Measurements from ENCODE around the gene ATAD5.
"Not testable (repeated sequence)": the region's sequence is repeated elsewhere in the genome, so short reads cannot be mapped to it uniquely, and the experiment has no call there.

ATAD5 gene

GRCh38 chr17:30908717-30909420 is 77.1 kb downstream of the ATAD5 start:
- Histone ChIP-seq H3K36me3 (peaks cover 4% of the 10 kb centered on the region), H3K9me3 (ENCODE audit: severe bottlenecking) (no peaks in the 10 kb centered on the region), H3K4me3 (ENCODE audit: low read depth, low read length) (no peak overlapping the region), H3K27ac (no peak overlapping the region), H3K27me3 (ENCODE audit: insufficient read depth, low read depth, severe bottlenecking) (no peaks in the 10 kb centered on the region)
- TF ChIP-seq, protein P1, sequence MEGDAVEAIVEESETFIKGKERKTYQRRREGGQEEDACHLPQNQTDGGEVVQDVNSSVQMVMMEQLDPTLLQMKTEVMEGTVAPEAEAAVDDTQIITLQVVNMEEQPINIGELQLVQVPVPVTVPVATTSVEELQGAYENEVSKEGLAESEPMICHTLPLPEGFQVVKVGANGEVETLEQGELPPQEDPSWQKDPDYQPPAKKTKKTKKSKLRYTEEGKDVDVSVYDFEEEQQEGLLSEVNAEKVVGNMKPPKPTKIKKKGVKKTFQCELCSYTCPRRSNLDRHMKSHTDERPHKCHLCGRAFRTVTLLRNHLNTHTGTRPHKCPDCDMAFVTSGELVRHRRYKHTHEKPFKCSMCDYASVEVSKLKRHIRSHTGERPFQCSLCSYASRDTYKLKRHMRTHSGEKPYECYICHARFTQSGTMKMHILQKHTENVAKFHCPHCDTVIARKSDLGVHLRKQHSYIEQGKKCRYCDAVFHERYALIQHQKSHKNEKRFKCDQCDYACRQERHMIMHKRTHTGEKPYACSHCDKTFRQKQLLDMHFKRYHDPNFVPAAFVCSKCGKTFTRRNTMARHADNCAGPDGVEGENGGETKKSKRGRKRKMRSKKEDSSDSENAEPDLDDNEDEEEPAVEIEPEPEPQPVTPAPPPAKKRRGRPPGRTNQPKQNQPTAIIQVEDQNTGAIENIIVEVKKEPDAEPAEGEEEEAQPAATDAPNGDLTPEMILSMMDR (IDR thresholded peaks at IDR 0.05; ENCODE audit: low read depth, low read length), result no peak
- no peak for DNase-seq

DNA sequence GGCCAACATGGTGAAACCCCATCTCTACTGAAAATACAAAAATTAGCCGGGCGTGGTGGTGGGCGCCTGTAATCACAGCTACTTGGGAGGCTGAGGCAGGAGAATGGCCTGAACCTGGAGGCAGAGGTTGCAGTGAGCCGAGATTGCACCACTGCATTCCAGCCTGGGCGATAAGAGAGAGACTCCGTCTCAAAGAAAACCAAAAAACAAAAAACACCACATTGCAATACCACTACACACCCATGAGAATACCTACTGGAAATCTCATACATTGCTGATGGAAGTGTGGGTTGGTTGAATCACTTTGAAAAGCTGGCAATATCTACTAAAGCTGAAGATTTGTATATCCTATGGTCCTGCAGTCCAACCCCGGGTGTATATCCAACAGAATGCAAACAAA is 78.4 kb downstream of the ATAD5 start:
- DNase-seq; H3K27me3 ChIP-seq (ENCODE audit: insufficient read depth, low read depth, severe bottlenecking); H3K4me3 ChIP-seq (ENCODE audit: low read depth, low read length); H3K27ac ChIP-seq; H3K9me3 ChIP-seq (ENCODE audit: severe bottlenecking); H3K36me3 ChIP-seq: not testable (repeated sequence)

- H3K36me3 ChIP-seq, result no peaks in the 10 kb centered on the region
- no peak for DNase-seq
- H3K27me3 ChIP-seq (ENCODE audit: insufficient read depth, low read depth, severe bottlenecking), result no peaks in the 10 kb centered on the region
- no peak overlapping the region for H3K27ac ChIP-seq
- TF ChIP-seq, protein P1 (IDR thresholded peaks at IDR 0.05; ENCODE audit: low read depth, low read length), result no peak
- H3K9me3 ChIP-seq (ENCODE audit: severe bottlenecking), result no peaks in the 10 kb centered on the region
- H3K4me3 ChIP-seq (ENCODE audit: low read depth, low read length), result no peak overlapping the region
These were observed 82.2 kb downstream of the ATAD5 start for GRCh38 chr17:30913955-30914354.

DNA sequence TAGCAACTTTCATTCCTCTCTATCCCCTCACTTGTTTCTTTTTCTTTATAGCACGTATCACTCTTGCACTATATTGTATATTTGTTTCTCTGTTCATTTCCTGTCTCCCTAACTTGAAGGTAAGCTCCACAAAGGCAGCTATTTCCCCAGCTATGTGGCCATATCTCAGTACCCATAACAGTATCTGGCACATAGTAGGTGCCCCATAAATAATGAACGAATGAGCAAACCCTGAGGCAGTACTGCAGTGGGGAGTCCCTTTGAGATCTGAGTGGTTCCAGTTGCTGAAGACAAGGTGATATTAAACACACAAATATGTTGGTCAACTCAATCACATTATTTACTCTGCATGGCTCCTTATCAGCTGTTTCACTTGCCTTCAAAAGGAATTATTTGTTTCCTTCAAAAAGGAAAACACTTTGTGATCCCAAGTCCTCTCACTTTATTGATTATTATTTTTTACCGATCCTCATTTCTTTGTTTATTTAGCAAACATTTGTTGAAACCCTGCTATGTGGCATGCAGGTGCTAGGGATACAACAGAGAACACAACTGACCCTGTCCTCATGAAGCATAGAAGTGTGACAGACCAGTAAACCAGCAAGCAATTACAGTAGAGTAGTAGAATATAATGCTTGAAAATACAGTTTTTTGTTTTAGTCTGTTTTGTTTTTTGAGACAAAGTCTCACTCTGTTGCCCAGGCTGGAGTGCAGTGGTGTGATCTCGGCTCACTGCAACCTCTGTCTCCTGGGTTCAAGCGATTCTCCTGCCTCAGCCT is 84.3 kb downstream of the ATAD5 start:
- Histone ChIP-seq H3K9me3 (ENCODE audit: severe bottlenecking) (no peaks in the 10 kb centered on the region), H3K27ac (no peak overlapping the region), H3K27me3 (ENCODE audit: insufficient read depth, low read depth, severe bottlenecking) (no peaks in the 10 kb centered on the region), H3K4me3 (ENCODE audit: low read depth, low read length) (no peak overlapping the region), H3K36me3 (no peaks in the 10 kb centered on the region)
- no peak for DNase-seq
- TF ChIP-seq, protein P1 (IDR thresholded peaks at IDR 0.05; ENCODE audit: low read depth, low read length), result no peak

GRCh38 chr17:30917050-30917449 is 85.3 kb downstream of the ATAD5 start:
- TF ChIP-seq, protein P1 (IDR thresholded peaks at IDR 0.05; ENCODE audit: low read depth, low read length), result no peak

DNA sequence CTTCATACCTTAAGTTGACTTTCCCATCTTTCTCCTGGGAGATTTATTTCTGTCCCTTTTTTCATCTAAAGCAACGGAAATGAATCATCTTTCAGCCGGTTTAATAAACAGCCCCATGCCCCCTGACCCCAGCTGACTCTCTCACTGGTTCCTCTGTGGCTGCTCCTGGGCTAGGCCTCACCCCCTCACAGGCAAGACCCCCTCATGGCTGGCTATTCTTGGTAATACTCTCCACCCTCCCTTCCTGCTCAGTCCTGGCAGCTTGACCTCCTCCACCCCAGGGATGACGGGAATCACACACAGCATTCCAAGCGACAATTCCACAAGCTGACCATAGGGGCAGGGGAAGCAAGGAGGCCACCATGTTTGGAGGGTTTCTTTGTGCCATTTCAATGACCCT is 88.5 kb downstream of the ATAD5 start:
- TF ChIP-seq, protein P1 (IDR thresholded peaks at IDR 0.05; ENCODE audit: low read depth, low read length), result 0 out of 2 replicates have a peak, but pooled peaks have one; percentile 21
- DNase-seq, result no peak
- Histone ChIP-seq H3K27ac (no peak overlapping the region), H3K4me3 (ENCODE audit: low read depth, low read length) (no peak overlapping the region), H3K36me3 (no peaks in the 10 kb centered on the region), H3K9me3 (ENCODE audit: severe bottlenecking) (no peaks in the 10 kb centered on the region), H3K27me3 (ENCODE audit: insufficient read depth, low read depth, severe bottlenecking) (peaks cover 12% of the 10 kb centered on the region)

More at GRCh38 chr17:30917050-30917449, 85.3 kb downstream of the ATAD5 start:
- Histone ChIP-seq H3K36me3 (no peaks in the 10 kb centered on the region), H3K4me3 (ENCODE audit: low read depth, low read length) (no peak overlapping the region), H3K27ac (no peak overlapping the region), H3K9me3 (ENCODE audit: severe bottlenecking) (no peaks in the 10 kb centered on the region), H3K27me3 (ENCODE audit: insufficient read depth, low read depth, severe bottlenecking) (peaks cover 3% of the 10 kb centered on the region)
- DNase-seq, result no peak

Measured in WERI-Rb-1 (cell line).